GM18505 (cell line): ENCODE data around the gene NUP210.

ENCODE experiments used
- ATAC-seq: cut with Tn5 transposase; IDR thresholded peaks from one replicate; pipeline ENCODE4 v1.9.1; 2021; ENCODE audit not compliant: unreplicated experiment
- POLR2A ChIP-seq: IDR thresholded peaks from 4 replicates; pipeline ENCODE4 v1.6.1; 2011; ENCODE audit warnings: borderline replicate concordance; ENCODE audit not compliant: insufficient read depth, insufficient read length; ENCODE audit errors: extremely low read depth

Gene NUP210

GRCh38 chr3:13407475-13407874 is 12.6 kb downstream of the NUP210 start:
- ATAC-seq, result no peak
- no peak for TF ChIP-seq POLR2A

GRCh38 chr3:13406190-13406589 is 13.9 kb downstream of the NUP210 start:
- TF ChIP-seq POLR2A, result no peak
- ATAC-seq, result no peak

DNA sequence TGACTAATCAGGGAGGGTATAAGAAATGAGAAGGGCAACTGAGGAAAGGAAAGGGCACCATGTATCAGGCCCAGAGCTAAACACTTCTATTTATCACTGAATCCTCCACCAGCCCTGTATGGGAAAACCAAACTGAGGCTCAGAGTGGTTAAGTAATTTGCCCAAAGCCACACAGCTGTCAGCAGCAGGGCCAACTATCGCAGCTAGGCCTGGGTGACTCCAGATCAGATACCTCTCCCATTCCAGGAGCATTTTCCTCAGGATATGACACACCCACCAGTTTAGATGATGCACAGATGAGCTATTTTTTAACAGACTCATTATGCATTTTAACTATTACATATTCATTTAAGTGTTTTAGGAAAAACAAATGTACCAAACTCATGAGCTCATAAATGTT is 14.5 kb downstream of the NUP210 start:
- no peak for TF ChIP-seq POLR2A
- no peak for ATAC-seq

DNA sequence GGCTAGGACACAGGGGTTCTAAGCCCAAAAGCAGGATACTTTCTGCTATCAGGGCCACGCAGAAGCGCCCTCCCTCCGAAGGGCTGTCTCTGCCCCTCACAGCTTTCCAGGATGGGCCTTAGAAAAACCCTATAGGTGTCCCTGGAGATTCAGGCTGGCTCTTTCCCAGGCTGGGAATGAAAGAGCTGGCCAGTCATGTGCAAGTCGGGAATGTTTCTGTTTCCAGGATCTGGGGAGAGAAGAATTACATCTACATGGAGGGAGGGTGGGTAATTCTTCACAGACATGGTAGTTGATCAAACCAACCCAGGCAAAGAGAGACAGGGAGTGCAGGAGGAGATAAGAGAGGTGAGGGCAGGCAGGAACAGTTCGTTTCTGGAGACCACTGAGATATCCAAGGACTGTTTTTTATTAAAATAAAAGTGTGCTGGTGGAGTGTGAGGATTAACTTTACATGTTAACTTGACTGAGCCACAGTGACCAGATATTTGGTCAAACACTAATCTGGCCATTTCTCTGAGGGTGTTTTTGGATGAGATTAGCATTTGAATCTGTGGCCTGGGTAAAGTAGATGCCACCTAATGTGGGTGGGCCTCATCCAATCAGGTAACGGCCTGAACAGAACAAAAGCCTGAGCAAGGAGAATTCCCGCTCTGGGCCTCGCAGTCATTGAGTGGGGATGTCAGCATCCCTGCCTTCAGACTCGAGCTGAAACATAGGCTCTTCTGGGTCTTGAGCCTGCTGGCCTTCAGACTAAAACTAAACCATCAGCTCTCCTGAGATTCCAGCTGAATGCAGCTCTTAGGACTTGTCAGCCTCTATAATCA is 15.3 kb downstream of the NUP210 start:
- no peak for ATAC-seq
- no peak for TF ChIP-seq POLR2A

DNA sequence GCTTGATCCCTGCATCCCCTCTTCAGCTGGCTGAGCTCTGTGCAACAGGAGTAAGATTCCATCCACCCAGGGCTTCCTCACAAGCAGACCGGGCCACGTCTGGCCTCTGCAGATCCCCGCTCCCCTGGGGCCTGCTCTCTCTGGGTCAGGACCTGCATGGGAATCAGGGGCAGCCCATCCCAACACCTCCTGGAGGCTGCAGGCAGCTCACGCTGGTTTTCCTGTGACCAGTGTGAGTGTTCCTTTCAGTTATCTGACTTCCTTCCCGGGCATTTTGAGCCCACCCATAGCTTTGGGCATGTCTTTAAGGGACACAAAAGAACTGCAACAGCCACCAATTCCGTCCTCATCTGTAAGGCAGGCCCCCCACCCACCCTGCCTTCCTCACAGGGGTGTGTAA is 16.3 kb downstream of the NUP210 start:
- no peak for TF ChIP-seq POLR2A
- ATAC-seq, result no peak

DNA sequence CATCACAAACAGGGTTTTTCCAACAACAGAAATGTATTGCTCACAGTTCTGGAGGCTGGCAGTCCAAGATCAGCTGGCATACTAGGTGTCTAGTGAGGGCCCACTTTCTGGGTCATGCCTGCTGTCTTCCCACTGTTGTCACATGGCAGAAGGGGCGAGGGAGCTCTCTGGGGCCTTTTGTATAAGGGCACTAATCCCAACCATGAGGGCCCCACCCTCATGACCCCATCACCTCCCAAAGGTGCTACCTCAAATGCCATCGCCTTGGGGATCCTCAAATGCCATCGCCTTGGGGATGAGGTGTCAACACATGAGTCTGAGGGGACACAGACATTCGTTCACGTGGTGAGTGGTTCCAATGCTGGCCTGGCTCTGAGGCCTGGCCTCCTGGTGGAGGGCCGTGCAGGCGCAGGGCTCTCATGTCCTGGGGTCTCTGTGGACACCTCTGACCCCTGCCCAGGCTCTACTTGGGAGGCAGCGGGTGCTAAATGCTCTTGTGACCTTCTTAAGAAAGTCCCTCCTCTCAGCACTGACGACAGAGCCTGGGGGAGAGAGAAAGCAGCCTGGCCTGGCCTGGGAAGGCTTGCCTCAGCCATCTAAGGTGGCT is 16.8 kb downstream of the NUP210 start:
- ATAC-seq, result no peak
- TF ChIP-seq POLR2A, result no peak

GRCh38 chr3:13401149-13401548 is 19.0 kb downstream of the NUP210 start:
- TF ChIP-seq POLR2A, result no peak
- ATAC-seq, result no peak

GRCh38 chr3:13400114-13400673 is 19.9 kb downstream of the NUP210 start:
- no peak for TF ChIP-seq POLR2A
- no peak for ATAC-seq

GRCh38 chr3:13399603-13400002 is 20.5 kb downstream of the NUP210 start:
- no peak for ATAC-seq
- TF ChIP-seq POLR2A, result no peak

DNA sequence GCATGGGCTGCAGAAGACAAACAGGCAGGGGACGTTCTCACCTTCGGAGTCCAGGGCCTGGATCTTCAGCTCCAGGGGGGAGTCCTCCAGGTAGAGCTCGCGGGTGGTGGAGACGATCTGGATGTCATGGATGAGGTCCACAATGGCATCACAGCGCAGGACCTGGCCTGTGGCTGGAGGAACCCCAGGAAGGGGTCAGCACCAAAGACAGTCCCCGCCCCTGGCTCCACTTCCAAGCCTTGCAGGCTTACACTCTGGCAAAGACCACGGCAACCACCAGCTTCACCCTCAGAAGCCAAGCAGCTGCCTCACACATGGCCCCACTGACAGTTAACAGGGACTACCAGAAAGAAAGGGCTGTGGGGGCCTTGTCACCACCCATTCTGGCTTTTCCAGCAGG is 22.8 kb downstream of the NUP210 start:
- ATAC-seq, result no peak
- TF ChIP-seq POLR2A, result no peak

- no peak for ATAC-seq
- TF ChIP-seq POLR2A, result no peak
Measured at GRCh38 chr3:13394363-13394762, 25.8 kb downstream of the NUP210 start.

- no peak for TF ChIP-seq POLR2A
- ATAC-seq, result no peak
Measured at GRCh38 chr3:13393427-13394360, 26.4 kb downstream of the NUP210 start.

- ATAC-seq, result no peak
- no peak for TF ChIP-seq POLR2A
Measured at GRCh38 chr3:13391308-13391707, 28.8 kb downstream of the NUP210 start.

GRCh38 chr3:13389378-13389777 is 30.7 kb downstream of the NUP210 start:
- TF ChIP-seq POLR2A, result no peak
- ATAC-seq, result no peak

- TF ChIP-seq POLR2A, result no peak
- no peak for ATAC-seq
Measured at GRCh38 chr3:13388816-13389215, 31.3 kb downstream of the NUP210 start.
